Gastrocnemius medialis (tissue), 4 donors: Measurements from ENCODE around the gene PRDM5.

Experiments
- POLR2A ChIP-seq, 2 donors: fragments of 450-650 bp; IDR thresholded peaks; one replicate each; pipeline ENCODE4 v1.6.1; 2017; ENCODE audit warnings: antibody characterized with exemption in 2 of 2, mild to moderate bottlenecking in 2 of 2, moderate library complexity in 2 of 2
- TF ChIP-seq, protein P1 (sequence below), 5 experiments: fragments of 450-650 bp in 3 of 5; fragments of 200-600 bp in 2 of 5; sonication (generic) in 2 of 5; IDR thresholded peaks in 4 of 5; conservative IDR thresholded peaks in 1 of 5; 1 replicate in 4 of 5; 2 replicates in 1 of 5; pipeline ENCODE4 v1.5.1; 2016 to 2019; ENCODE audit warnings: antibody characterized with exemption in 5 of 5, mild to moderate bottlenecking in 3 of 5, moderate library complexity in 3 of 5

- TF ChIP-seq POLR2A (IDR thresholded peaks at IDR 0.05) = no peak
- TF ChIP-seq, protein P1, sequence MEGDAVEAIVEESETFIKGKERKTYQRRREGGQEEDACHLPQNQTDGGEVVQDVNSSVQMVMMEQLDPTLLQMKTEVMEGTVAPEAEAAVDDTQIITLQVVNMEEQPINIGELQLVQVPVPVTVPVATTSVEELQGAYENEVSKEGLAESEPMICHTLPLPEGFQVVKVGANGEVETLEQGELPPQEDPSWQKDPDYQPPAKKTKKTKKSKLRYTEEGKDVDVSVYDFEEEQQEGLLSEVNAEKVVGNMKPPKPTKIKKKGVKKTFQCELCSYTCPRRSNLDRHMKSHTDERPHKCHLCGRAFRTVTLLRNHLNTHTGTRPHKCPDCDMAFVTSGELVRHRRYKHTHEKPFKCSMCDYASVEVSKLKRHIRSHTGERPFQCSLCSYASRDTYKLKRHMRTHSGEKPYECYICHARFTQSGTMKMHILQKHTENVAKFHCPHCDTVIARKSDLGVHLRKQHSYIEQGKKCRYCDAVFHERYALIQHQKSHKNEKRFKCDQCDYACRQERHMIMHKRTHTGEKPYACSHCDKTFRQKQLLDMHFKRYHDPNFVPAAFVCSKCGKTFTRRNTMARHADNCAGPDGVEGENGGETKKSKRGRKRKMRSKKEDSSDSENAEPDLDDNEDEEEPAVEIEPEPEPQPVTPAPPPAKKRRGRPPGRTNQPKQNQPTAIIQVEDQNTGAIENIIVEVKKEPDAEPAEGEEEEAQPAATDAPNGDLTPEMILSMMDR (IDR thresholded peaks at IDR 0.05 in 4 of 5, conservative IDR thresholded peaks at IDR 0.05 in 1 of 5) = no peak
Observed at GRCh38 chr4:120653804-120654573, 268.5 kb downstream of the PRDM5 start.
